Activated naive CD8-positive, alpha-beta T cell treated with anti-CD3 and anti-CD28 coated beads for 36 hours (primary cell): ENCODE measurements around the gene ERBB4. TPM values are rescaled to one million over a fixed set of nuclear protein-coding genes. Genes with fewer than 3 reads are reported as not detected.

Experiments
- DNase-seq: peaks from one replicate; pipeline ENCODE4 v3.0.0; 2021
- H3K27ac Mint-ChIP-seq: one replicate; pipeline ENCODE4 v1.8.0; 2022; ENCODE audit warnings: mild to moderate bottlenecking, moderate library complexity, mixed read lengths
- H3K27me3 Mint-ChIP-seq: one replicate; pipeline ENCODE4 v1.8.0; 2022; ENCODE audit warnings: mild to moderate bottlenecking, mixed read lengths
- H3K36me3 Mint-ChIP-seq: one replicate; pipeline ENCODE4 v1.8.0; 2021; ENCODE audit warnings: mild to moderate bottlenecking, mixed read lengths
- H3K4me1 Mint-ChIP-seq: one replicate; pipeline ENCODE4 v1.8.0; 2021; ENCODE audit warnings: mixed read lengths
- H3K4me3 Mint-ChIP-seq: one replicate; pipeline ENCODE4 v1.8.0; 2022; ENCODE audit warnings: mild to moderate bottlenecking, moderate library complexity, mixed read lengths
- H3K9me3 Mint-ChIP-seq: one replicate; pipeline ENCODE4 v1.8.0; 2022; ENCODE audit warnings: mixed read lengths
- total RNA-seq, 2 experiments: library from RNA; stranded (reverse); gene quantifications; one replicate each; pipeline ENCODE4 v1.2.3, GENCODE V29; 2021

Gene ERBB4
- total RNA-seq, 2 experiments from 2014 or later: not detected

- Mint-ChIP-seq H3K27me3 (no peaks in the 10 kb centered on the region), H3K9me3 (peaks cover 2% of the 10 kb centered on the region), H3K4me3 (no peak overlapping the region)
Measured at GRCh38 chr2:211468877-211469663, 1069.5 kb downstream of the ERBB4 start.

GRCh38 chr2:211468217-211468616 is 1070.4 kb downstream of the ERBB4 start:
- Mint-ChIP-seq H3K4me1 (no peaks in the 10 kb centered on the region), H3K4me3 (no peak overlapping the region), H3K27me3 (no peaks in the 10 kb centered on the region), H3K9me3 (peaks cover 2% of the 10 kb centered on the region), H3K36me3 (no peaks in the 10 kb centered on the region), H3K27ac (no peak overlapping the region)
- DNase-seq: no peak

More at GRCh38 chr2:211468877-211469663, 1069.5 kb downstream of the ERBB4 start:
- DNase-seq: no peak
- Mint-ChIP-seq H3K4me1 (no peaks in the 10 kb centered on the region), H3K27ac (no peak overlapping the region), H3K36me3 (no peaks in the 10 kb centered on the region)

- peaks cover 2% of the 10 kb centered on the region for H3K9me3 Mint-ChIP-seq
- H3K36me3 Mint-ChIP-seq: no peaks in the 10 kb centered on the region
- no peaks in the 10 kb centered on the region for H3K27me3 Mint-ChIP-seq
- H3K4me3 Mint-ChIP-seq: no peak overlapping the region
- H3K27ac Mint-ChIP-seq: no peak overlapping the region
- no peak for DNase-seq
- H3K4me1 Mint-ChIP-seq: no peaks in the 10 kb centered on the region
Measured at GRCh38 chr2:211463397-211463796, 1075.2 kb downstream of the ERBB4 start.

GRCh38 chr2:211458974-211459373 is 1079.6 kb downstream of the ERBB4 start:
- Mint-ChIP-seq H3K36me3 (no peaks in the 10 kb centered on the region), H3K9me3 (no peaks in the 10 kb centered on the region), H3K4me1 (no peaks in the 10 kb centered on the region), H3K27me3 (peaks cover 3% of the 10 kb centered on the region), H3K27ac (no peak overlapping the region), H3K4me3 (no peak overlapping the region)
- no peak for DNase-seq

GRCh38 chr2:211457325-211457724 is 1081.3 kb downstream of the ERBB4 start:
- Mint-ChIP-seq H3K27ac (no peak overlapping the region), H3K9me3 (no peaks in the 10 kb centered on the region), H3K4me3 (no peak overlapping the region), H3K36me3 (no peaks in the 10 kb centered on the region), H3K27me3 (peaks cover 3% of the 10 kb centered on the region), H3K4me1 (no peaks in the 10 kb centered on the region)
- DNase-seq: no peak

GRCh38 chr2:211455216-211455841 is 1083.3 kb downstream of the ERBB4 start:
- Mint-ChIP-seq H3K4me3 (no peak overlapping the region), H3K36me3 (no peaks in the 10 kb centered on the region), H3K4me1 (no peaks in the 10 kb centered on the region), H3K9me3 (no peaks in the 10 kb centered on the region), H3K27ac (no peak overlapping the region), H3K27me3 (peaks cover 3% of the 10 kb centered on the region)
- peak; percentile 3 for DNase-seq

GRCh38 chr2:211454679-211455078 is 1083.9 kb downstream of the ERBB4 start:
- Mint-ChIP-seq H3K27ac (no peak overlapping the region), H3K27me3 (peaks cover 3% of the 10 kb centered on the region), H3K4me3 (no peak overlapping the region), H3K36me3 (no peaks in the 10 kb centered on the region), H3K4me1 (no peaks in the 10 kb centered on the region), H3K9me3 (no peaks in the 10 kb centered on the region)
- DNase-seq: no peak

- Mint-ChIP-seq H3K9me3 (no peaks in the 10 kb centered on the region), H3K27me3 (peaks cover 3% of the 10 kb centered on the region), H3K27ac (no peak overlapping the region), H3K36me3 (no peaks in the 10 kb centered on the region), H3K4me1 (no peaks in the 10 kb centered on the region), H3K4me3 (no peak overlapping the region)
- no peak for DNase-seq
Measured at GRCh38 chr2:211453311-211453887, 1085.2 kb downstream of the ERBB4 start.

- no peak overlapping the region for H3K4me3 Mint-ChIP-seq
- H3K36me3 Mint-ChIP-seq: no peaks in the 10 kb centered on the region
- DNase-seq: no peak
- H3K27me3 Mint-ChIP-seq: peaks cover 3% of the 10 kb centered on the region
- H3K27ac Mint-ChIP-seq: no peak overlapping the region
- no peaks in the 10 kb centered on the region for H3K4me1 Mint-ChIP-seq
- H3K9me3 Mint-ChIP-seq: no peaks in the 10 kb centered on the region
Measured at GRCh38 chr2:211451642-211452041, 1087.0 kb downstream of the ERBB4 start.

- Mint-ChIP-seq H3K9me3 (no peaks in the 10 kb centered on the region), H3K27ac (no peak overlapping the region), H3K36me3 (no peaks in the 10 kb centered on the region), H3K4me1 (no peaks in the 10 kb centered on the region), H3K4me3 (no peak overlapping the region), H3K27me3 (no peaks in the 10 kb centered on the region)
- no peak for DNase-seq
Measured at GRCh38 chr2:211449819-211450218, 1088.8 kb downstream of the ERBB4 start.

- H3K4me1 Mint-ChIP-seq: no peaks in the 10 kb centered on the region
- DNase-seq: no peak
- H3K9me3 Mint-ChIP-seq: no peaks in the 10 kb centered on the region
- H3K36me3 Mint-ChIP-seq: no peaks in the 10 kb centered on the region
- H3K4me3 Mint-ChIP-seq: no peak overlapping the region
- no peaks in the 10 kb centered on the region for H3K27me3 Mint-ChIP-seq
- H3K27ac Mint-ChIP-seq: no peak overlapping the region
Measured at GRCh38 chr2:211447548-211447947, 1091.1 kb downstream of the ERBB4 start.

- no peak overlapping the region for H3K27ac Mint-ChIP-seq
- H3K9me3 Mint-ChIP-seq: no peaks in the 10 kb centered on the region
- H3K36me3 Mint-ChIP-seq: no peaks in the 10 kb centered on the region
- no peak for DNase-seq
- no peak overlapping the region for H3K4me3 Mint-ChIP-seq
- no peaks in the 10 kb centered on the region for H3K27me3 Mint-ChIP-seq
- H3K4me1 Mint-ChIP-seq: no peaks in the 10 kb centered on the region
Measured at GRCh38 chr2:211440107-211440506, 1098.5 kb downstream of the ERBB4 start.

GRCh38 chr2:211439011-211439410 is 1099.6 kb downstream of the ERBB4 start:
- Mint-ChIP-seq H3K4me3 (no peak overlapping the region), H3K27ac (no peak overlapping the region), H3K27me3 (no peaks in the 10 kb centered on the region), H3K4me1 (no peaks in the 10 kb centered on the region), H3K9me3 (peaks cover 1% of the 10 kb centered on the region), H3K36me3 (no peaks in the 10 kb centered on the region)
- no peak for DNase-seq

- no peaks in the 10 kb centered on the region for H3K27me3 Mint-ChIP-seq
- peaks cover 1% of the 10 kb centered on the region for H3K9me3 Mint-ChIP-seq
- H3K4me1 Mint-ChIP-seq: no peaks in the 10 kb centered on the region
- DNase-seq: no peak
- H3K27ac Mint-ChIP-seq: no peak overlapping the region
- no peaks in the 10 kb centered on the region for H3K36me3 Mint-ChIP-seq
- no peak overlapping the region for H3K4me3 Mint-ChIP-seq
Measured at GRCh38 chr2:211437396-211437795, 1101.2 kb downstream of the ERBB4 start.

- no peaks in the 10 kb centered on the region for H3K4me1 Mint-ChIP-seq
- no peaks in the 10 kb centered on the region for H3K27me3 Mint-ChIP-seq
- no peaks in the 10 kb centered on the region for H3K36me3 Mint-ChIP-seq
- no peak overlapping the region for H3K4me3 Mint-ChIP-seq
- H3K27ac Mint-ChIP-seq: no peak overlapping the region
- peaks cover 1% of the 10 kb centered on the region for H3K9me3 Mint-ChIP-seq
- no peak for DNase-seq
Measured at GRCh38 chr2:211436182-211436581, 1102.4 kb downstream of the ERBB4 start.
